ENCODE results near the gene TMEM141. TPM values are rescaled to one million over a fixed set of nuclear protein-coding genes. Genes with fewer than 3 reads are reported as not detected.

Gene TMEM141
- polyA plus RNA-seq, 1 of the 3 experiments (the other 2 are of a cell fraction): 112 TPM

GRCh38 chr9:136820971-136821825 lies 30.1 kb downstream of the TMEM141 start:
- DNase-seq: no peak
- Histone ChIP-seq H2AFZ (ENCODE audit: low read depth) (no peak overlapping the region), H3K4me3 (ENCODE audit: low read depth in 2 of 2, low read length in 1 of 2) (no peak overlapping the region), H3K9ac (no peak overlapping the region), H3K27me3 (ENCODE audit: insufficient read depth) (no peaks in the 10 kb centered on the region), H4K20me1 (ENCODE audit: insufficient read depth) (peaks cover 19% of the 10 kb centered on the region; the same call in 1 of the 2 replicates), H3K9me2 (no peaks in the 10 kb centered on the region), H3K79me2 (ENCODE audit: insufficient read depth) (peaks cover 49% of the 10 kb centered on the region), H3K9me3 (no peaks in the 10 kb centered on the region), H3K4me1 (ENCODE audit: control insufficient read depth in 1 of 2, insufficient read depth in 2 of 2, low read depth in 1 of 2, low read length in 1 of 2) (no peaks in the 10 kb centered on the region), H3K4me2 (no peak overlapping the region), H3F3A (replicated peaks; ENCODE audit: insufficient read depth) (peaks cover 6% of the 10 kb centered on the region), H3K27ac (ENCODE audit: low read depth in 2 of 2, low read length in 1 of 2) (no peak overlapping the region), H3K36me3 (replicated peaks in 1 of 2; ENCODE audit: control insufficient read depth in 1 of 2, insufficient read depth in 2 of 2, low read length in 1 of 2) (peaks cover 11 to 20% of the 10 kb centered on the region in 2 experiments)
- POLR2A ChIA-PET: no interaction called here
- TF ChIP-seq GATA2 (CRISPR knock-in tag; IDR thresholded peaks at IDR 0.05) (no peak), GABPA (IDR thresholded peaks at IDR 0.05; ENCODE audit: low read depth) (no peak), MEF2A (IDR thresholded peaks at IDR 0.05; ENCODE audit: borderline replicate concordance, low read depth) (no peak), NRF1 (IDR thresholded peaks at IDR 0.05; ENCODE audit: low read depth, low read length) (no peak), USF1 (IDR thresholded peaks at IDR 0.05; ENCODE audit: borderline replicate concordance, low read depth) (no peak), MAX (IDR thresholded peaks at IDR 0.05; ENCODE audit: low read depth) (no peak), FOXJ3 (CRISPR knock-in tag; IDR thresholded peaks at IDR 0.05) (no peak), NFIC (IDR thresholded peaks at IDR 0.05; ENCODE audit: borderline replicate concordance) (no peak), SIN3A (IDR thresholded peaks at IDR 0.05; ENCODE audit: borderline replicate concordance, low read depth, low read length) (no peak), USF2 (IDR thresholded peaks at IDR 0.05; ENCODE audit: borderline replicate concordance, low read depth, low read length) (no peak), TAF1 (IDR thresholded peaks at IDR 0.05; ENCODE audit: borderline replicate concordance, low read depth, low read length) (no peak), RCOR1 (IDR thresholded peaks at IDR 0.05; ENCODE audit: low read length) (no peak)
- CTCF ChIA-PET: interaction anchor here (1.3 kb wide), 1 partner anchor 14 kb away, joined by 3 read pairs; no protein-coding TSS in a partner anchor
- 97% methylated on average over 76 of the region's 83 CpGs for WGBS (ENCODE audit: low lambda C conversion rate)

DNA sequence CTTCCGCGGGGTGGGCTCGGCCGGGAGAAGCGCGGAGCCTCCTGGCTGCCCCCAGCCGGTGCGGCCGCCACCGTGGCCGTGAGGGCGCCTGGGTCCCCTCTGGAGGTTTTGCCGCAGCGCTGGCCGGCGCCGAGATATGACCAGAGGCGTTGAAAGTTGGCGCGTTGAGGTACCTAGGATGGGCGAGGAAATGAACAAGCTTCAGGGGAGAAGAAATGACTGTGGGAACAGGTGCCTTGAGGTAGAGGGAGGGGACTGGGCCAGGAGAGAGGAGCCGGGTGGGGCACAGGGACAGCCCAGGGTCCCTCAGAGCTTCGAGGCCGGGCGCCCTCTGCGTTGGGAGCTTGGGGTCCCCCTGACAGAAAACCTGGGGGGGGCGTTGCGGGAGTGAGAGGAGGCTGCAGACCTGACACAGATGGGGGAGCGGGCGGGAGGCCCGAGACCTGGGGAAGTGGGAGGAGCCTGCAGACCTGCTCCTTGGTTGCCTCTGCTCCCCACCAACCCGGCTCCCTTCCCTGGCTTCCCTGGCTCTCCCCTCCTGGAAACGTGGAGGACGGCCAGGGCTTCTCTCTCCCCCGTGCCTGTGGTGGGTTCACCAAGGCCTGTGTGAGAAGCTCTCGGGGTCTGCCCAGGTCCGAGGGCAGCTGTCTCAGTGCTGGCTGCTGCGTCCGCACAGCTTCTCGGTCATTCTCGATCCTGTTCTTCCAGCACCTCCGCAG lies 30.8 kb downstream of the TMEM141 start:
- ChIA-PET POLR2A (no interaction called here), CTCF (interaction anchor here (1.0 kb wide), 1 partner anchor 53 kb away, joined by 3 read pairs; no protein-coding TSS in a partner anchor)
- no peak for TF ChIP-seq JUND (IDR thresholded peaks at IDR 0.05)
- TF ChIP-seq SMC3 (IDR thresholded peaks at IDR 0.05; ENCODE audit: low read depth, low read length): no peak
- TF ChIP-seq GATA2 (CRISPR knock-in tag; IDR thresholded peaks at IDR 0.05): no peak
- TF ChIP-seq FOXJ3 (CRISPR knock-in tag; IDR thresholded peaks at IDR 0.05): no peak
- TF ChIP-seq FOXM1 (IDR thresholded peaks at IDR 0.05; ENCODE audit: low read depth): no peak
- no peak for TF ChIP-seq USF2 (IDR thresholded peaks at IDR 0.05; ENCODE audit: borderline replicate concordance, low read depth, low read length)
- TF ChIP-seq CHD2 (IDR thresholded peaks at IDR 0.05; ENCODE audit: low read length, partially characterized antibody): no peak
- TF ChIP-seq MEF2A (IDR thresholded peaks at IDR 0.05; ENCODE audit: borderline replicate concordance, low read depth): no peak
- no peak for DNase-seq
- Histone ChIP-seq H3K4me2 (no peak overlapping the region), H3K36me3 (replicated peaks in 1 of 2; ENCODE audit: control insufficient read depth in 1 of 2, insufficient read depth in 2 of 2, low read length in 1 of 2) (peaks cover 8 to 28% of the 10 kb centered on the region in 2 experiments), H3K4me1 (ENCODE audit: control insufficient read depth in 1 of 2, insufficient read depth in 2 of 2, low read depth in 1 of 2, low read length in 1 of 2) (no peaks in the 10 kb centered on the region), H3K9me3 (no peaks in the 10 kb centered on the region), H3K4me3 (ENCODE audit: low read depth in 2 of 2, low read length in 1 of 2) (no peak overlapping the region), H3K27ac (ENCODE audit: low read depth in 2 of 2, low read length in 1 of 2) (no peak overlapping the region), H2AFZ (ENCODE audit: low read depth) (no peak overlapping the region), H4K20me1 (ENCODE audit: insufficient read depth) (peaks cover 19% of the 10 kb centered on the region; the same call in 1 of the 2 replicates), H3K27me3 (ENCODE audit: insufficient read depth) (no peaks in the 10 kb centered on the region), H3K9ac (no peak overlapping the region), H3F3A (replicated peaks; ENCODE audit: insufficient read depth) (peaks cover 1% of the 10 kb centered on the region), H3K9me2 (no peaks in the 10 kb centered on the region), H3K79me2 (ENCODE audit: insufficient read depth) (peaks cover 41% of the 10 kb centered on the region)
- WGBS (ENCODE audit: low lambda C conversion rate): 96% methylated on average over 36 of the region's 42 CpGs
